A549 treated with AZD2906 at 1 μM for 4 hours (cell line): ENCODE results near the gene LCA5. TPM values are rescaled to one million over a fixed set of nuclear protein-coding genes. Genes with fewer than 3 reads are reported as not detected.

Experiments
- total RNA-seq: library from RNA; stranded (reverse); fragments of 200-300 nt; extraction: Qiagen RNA extraction; gene quantifications from 5 replicates; pipeline ENCODE4 v1.2.3, GENCODE V29; 2022

Gene LCA5
- 0.32 to 0.93 TPM (median 0.52 TPM) in 5 replicates for total RNA-seq

GRCh38 chr6:79536954-79537747, at the start of gene LCA5:
TSS of gene LCA5 (minus strand) at chr6:79537430. CDS start at chr6:79518894, 18,536 bp downstream.

Other genes starting within 250 kb of the LCA5 start
- gene SH3BGRL2, start 93.9 kb upstream of the LCA5 start, total RNA-seq, result 0.24 to 0.33 TPM (median 0.28 TPM) in 5 replicates